GM18498 (cell line): ENCODE measurements around the gene AFMID.
A peak's percentile ranks its signal among the peaks of the same experiment; 100 is the strongest.

Experiments used
- ATAC-seq: cut with Tn5 transposase; IDR thresholded peaks from one replicate; pipeline ENCODE4 v1.9.1; 2021; ENCODE audit warnings: mild to moderate bottlenecking, moderate library complexity; ENCODE audit not compliant: unreplicated experiment

AFMID gene

DNA sequence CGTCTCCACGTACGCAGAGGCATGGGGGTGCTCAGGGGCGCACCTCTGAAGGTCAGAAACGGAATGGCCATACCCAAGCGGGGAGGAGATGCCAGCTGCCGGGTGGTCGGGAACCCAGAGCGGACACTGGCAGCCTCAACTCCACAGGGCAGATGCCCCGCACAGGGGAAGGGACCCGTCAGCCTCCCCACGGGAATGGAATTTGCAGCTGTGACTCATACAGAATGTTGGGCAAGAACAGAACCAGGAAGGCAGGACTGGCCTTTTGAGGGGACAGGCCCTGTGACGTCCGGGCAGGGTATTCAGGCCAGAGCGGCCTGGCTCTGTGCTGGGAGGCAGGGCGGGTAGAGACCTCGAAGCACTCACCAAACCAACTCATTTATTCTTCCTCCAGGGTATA is 7.8 kb upstream of the AFMID start:
- ATAC-seq: no peak

DNA sequence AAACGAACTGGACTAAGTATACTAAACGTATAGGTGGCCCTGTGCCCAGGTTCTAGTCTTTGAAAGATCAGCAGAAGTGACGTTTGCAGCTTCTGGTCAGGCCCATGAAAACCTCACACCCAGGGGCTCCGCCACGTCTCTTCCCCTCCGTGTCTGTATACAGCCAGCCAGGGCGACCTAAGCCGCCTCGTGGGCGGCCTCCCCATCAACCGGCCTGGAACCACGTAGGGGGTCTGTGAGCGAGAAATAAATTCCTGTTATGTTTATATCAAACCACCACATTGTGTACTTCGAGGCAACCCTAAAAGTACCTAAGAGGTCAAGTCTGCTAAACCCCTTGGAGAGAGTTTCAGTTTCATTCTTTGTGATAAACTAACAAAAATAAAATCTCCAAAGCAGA is 7.1 kb upstream of the AFMID start:
- ATAC-seq: no peak

DNA sequence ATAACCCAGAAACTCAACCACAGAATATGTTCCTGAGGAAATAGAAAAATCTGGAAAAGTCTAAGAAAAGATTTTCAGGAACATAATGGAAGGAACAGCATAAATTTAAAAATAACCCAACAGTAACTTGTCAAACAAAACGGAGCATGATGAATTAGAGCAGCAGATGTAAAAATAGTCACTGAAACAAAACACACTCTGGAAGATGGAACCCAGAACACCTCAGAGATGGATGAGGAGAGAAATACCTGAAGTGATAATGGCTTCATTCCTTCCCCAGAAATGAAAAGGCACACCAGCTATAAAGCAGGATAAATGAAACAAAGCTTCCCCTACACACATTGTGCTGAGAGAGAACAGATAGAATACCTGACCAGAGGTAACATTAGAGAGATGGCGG is 6.7 kb upstream of the AFMID start:
- ATAC-seq: no peak

DNA sequence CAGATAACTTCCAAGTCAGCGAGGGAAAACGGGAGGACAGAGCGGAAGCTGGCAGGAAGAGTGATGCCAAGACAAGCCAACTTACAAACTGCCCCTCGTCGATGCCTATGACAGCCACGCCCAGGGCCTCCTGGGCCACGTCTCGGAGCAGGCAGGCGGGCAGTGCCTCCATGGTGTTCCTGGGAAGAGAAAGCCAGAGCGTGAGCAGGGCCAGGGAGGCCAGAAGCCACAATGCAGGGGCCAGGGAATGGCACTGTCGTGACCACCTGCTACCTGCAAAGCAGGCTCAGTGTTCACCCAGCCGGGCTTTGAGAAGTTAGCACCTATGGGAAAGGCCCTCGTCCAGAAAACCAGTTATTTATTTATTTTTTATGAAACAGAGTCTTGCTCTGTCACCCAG is 4.7 kb upstream of the AFMID start:
- no peak for ATAC-seq

DNA sequence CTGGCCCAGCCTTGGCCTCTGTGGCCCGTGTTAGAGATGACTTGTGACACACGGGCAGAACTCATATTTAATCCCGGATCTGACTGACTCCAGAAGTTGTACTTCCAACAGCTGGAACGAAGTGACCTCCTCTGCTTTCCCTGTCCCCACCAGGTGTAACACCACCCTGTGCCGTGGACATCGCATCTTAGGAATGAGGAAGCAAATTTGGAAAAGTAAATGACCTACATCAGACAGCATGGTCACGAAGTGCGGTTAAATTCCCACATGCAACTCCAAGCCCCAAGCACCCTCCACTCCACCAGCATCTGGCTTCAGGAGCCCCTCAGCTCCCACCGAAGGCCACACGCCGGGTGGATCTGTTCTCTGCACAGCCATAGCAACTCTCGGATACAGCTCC is 3.2 kb upstream of the AFMID start:
- no peak for ATAC-seq

DNA sequence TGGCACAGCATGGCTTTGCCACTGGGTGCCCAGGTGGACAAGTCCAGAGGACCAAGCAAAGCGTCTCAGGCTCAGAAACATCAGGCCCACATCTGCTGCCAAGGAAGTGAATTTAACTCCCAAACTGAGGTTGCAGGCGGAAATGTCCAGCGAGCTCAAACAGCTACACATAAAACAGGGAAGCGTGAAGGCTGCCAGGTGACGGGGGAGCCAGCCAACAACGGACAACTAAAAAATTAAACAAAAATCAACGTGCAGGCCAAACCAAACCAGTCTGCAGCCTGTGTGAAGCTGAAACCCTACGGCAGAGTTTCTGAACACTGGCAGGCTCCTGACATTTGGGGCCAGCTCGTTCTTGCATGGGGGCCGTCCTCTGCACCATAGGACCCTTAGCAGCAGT is 2.8 kb upstream of the AFMID start:
- ATAC-seq: no peak

DNA sequence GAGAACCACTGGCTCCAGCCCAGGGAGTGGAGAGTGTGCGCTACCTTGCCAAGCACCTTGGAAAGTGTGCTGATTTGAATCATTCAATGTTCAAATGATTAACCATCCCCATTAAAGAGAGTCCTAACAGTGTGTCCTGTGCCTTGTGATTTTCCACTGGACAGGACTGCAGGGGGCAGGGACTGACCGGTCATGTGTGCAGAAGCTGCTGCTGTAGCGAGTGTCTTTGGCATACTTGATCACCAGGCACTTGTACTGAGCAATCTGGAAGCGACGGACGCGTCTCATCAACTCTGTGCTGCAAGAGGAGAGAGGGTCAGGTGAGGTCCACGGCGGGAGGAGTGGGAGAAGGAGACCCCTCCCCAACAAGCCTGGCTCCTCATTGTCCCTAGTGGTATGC is 2.3 kb upstream of the AFMID start:
- no peak for ATAC-seq

DNA sequence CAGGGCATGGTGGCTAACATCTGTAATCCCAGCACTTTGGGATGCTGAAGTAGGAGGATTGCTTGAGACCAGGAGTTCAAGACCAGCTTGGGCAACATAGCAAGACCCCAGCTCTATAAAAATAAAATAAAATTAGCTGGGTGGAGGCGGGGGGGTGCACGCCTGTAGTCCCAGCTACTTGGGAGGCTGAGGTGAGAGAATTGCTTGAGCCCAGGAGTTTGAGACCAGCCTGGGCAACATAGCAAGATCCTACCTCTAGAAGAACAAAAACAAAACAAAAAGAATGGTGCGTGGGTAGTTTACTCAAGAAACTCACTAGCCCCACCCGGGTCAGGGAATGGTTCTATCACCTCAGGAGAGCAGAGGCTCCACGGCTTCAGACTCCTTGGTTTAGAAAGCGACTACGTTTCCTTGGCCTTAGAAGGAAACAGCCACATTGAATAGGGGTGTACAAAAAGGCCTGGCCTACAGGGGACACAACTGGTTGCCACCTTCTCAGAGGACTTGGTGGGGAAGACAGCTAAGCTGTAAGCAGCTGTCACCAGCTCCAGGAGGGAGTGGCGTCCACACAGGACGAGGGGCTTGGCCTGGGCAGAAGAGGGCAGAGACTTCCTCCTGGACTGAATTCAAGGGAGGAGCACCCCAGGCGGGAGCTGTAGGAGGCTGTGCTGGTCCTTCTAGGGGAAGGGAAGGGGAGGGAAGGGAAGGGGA is 1.0 kb upstream of the AFMID start:
- ATAC-seq: no peak

DNA sequence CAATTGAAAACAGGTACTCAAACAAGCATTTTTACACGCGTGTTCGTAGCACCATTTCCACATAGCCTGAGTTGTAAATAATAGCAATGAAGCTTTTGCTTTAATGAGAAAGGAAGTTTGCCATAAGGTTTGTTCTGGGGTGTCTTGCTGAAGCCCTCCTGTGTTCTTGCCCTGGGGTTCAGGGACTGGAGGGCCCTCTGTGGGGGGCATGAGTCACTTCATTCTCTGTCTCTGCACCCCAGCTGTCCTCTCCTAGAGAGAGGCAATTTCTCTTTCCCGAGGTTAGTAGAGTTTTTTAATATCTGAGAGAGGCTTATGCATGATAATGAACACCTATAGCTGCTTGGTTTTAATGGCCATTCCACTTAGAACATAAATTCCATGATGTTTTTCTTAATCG is 9.6 kb downstream of the AFMID start:
- ATAC-seq: no peak

DNA sequence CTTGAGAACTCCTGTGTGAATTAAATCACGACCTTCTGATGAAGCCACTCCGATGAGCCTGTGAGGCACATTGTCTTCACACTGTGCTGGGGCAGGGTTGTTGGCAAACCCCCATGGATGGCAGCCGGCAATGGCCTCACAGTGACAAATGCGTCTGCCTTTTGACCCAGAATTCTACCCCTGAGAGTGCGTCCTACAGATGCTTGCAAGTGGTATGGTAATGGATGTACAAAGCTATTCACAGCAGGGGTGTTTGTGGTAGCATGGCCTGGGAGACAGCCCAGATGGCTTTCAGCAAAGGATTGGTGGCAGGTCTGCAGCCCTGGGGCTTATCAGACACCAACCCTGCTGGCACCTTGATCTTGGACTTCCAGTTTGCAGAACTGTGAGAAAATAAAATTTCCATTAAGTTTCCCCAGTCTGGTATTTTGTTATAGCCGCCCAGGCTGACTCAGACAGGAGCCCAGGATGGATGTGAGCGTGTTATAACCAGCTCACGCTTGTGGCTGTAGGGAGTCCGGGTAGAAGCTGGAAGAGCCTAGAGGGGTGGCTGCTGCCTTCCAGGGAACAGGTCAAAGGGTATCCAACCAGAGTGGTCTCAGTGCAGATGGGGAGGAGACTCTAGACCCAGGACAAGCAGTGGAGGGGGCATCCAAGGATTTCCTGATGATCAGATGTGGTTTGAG is 10.1 kb downstream of the AFMID start:
- no peak for ATAC-seq

DNA sequence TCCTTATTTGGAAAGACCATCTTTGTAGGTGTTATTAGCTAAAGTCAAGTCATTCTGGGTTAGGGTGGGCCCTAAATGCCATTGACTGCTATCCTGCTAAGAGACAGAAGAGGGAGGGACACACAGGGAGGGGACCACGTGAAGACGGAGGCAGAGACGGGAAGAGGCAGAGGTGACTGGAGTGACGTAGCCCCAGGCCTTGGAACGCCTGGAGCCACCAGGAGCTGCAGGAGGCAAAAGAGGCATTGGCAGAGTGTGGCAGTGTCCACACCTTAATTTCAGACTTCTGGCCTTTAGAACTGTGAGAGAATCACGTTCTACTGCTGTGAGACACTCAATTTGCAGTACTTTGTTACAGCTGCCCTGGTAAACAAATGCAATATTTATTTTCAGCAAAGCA is 13.3 kb downstream of the AFMID start:
- no peak for ATAC-seq

DNA sequence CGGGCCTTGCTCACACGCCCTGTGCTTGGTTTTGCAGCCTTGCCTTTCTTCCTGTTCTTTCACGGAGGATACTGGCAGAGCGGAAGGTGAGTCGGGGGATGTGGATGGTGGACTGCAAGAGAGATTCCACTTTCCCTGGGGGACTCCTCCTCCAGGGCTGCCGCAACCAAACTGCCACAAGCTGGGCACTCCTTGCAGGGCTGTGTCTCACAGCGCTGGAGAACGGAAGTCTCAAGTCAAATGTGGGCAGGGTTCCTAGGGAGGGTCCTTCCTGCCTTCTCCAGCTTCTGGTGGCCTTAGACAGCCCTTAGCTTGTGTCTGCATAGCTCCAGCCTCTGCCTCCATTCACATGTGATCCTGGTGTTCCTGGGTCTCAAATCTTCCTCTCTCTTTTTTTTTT is 15.5 kb downstream of the AFMID start:
- no peak for ATAC-seq

DNA sequence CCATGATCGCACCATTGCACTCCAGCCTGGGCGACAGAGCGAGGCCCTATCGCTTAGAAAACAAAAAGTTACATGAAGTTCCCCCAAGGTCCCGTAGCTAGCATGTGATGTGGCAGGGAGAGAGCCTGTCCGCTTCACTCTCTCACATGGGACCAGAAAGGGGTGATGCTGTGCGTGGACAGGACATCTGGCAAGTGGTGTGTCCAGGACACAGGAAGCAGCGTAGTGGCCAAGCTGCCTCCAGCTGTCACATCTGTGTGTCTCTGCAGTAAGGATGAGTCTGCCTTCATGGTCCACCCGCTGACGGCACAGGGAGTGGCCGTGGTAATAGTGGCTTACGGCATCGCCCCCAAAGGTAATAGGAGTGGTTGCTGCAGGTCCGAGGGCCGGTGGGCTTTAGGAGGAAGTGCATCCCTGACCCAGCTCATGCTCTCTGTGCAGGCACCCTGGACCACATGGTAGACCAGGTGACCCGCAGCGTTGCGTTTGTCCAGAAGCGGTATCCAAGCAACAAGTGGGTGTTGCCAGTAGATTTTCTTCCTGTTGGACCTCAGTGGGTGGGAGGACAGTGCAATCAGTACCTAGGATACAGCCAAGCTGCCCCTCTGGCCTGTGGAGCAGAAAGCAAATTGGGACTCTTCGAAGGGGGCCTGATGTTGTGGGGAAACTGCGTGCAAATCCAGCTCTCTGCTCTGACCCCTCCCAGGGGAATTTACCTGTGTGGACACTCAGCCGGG is 17.4 kb downstream of the AFMID start:
- no peak for ATAC-seq

DNA sequence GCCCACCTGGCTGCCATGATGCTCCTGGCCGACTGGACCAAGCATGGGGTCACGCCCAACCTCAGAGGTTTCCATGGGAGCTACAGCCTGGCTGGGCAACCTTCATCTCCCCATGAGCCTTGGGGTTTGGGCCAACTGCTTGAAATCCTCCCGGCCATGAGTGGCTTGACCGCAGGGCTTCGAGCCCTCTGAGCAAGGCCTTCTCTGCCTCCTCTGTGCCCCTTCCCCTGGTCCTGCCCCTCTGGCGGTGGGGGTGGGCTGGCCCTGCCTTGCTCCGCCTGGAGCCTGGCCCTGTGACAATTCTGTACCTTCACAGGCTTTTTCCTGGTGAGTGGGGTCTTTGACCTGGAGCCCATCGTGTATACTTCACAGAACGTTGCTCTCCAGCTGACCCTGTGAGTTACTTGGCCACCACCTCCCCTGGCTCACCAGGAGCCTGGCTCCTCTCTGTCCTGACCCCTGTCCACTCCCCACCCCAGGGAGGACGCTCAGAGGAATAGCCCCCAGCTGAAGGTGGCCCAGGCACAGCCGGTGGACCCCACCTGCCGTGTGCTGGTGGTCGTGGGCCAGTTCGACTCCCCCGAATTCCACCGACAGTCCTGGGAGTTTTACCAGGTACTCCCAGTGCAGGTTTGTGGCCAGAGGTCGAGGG is 18.1 kb downstream of the AFMID start:
- no peak for ATAC-seq

DNA sequence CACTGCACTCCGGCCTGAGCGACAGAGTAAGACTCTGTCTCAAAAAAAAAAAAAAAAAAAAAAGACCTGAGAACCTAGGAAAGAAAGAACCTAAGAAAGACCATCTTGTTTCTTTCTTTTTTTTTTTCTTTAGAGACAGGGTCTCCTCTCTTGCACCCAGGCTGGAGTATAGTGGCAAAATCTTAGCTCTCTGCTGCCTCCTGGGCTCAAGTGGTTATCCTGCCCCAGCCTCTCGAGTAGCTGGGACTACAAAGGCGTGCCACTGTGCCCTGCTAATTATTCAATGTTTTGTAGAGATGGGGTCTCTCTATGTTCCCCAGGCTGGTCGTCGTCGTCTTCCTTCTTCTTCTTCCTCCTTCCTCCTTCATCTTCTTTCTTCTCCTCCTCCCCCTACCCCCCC is 19.1 kb downstream of the AFMID start:
- no peak for ATAC-seq

DNA sequence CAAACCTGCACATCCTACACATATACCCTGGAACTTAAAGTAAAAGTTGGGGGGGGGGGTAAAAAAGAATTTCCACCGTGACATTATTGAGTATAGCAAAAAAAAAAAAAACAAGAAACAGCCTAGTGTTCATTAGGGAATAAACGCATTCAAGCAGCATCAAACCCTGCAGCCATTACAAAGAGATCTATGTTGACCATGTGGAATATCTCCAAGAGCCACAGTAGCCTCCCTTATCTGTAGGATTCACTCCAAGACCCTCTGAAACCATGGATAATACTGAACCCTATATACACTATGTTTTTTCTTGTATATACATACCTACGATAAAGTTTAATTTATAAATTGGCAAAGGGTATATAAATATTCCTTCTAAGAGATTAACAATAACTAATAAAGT is 21.3 kb downstream of the AFMID start:
- no peak for ATAC-seq

DNA sequence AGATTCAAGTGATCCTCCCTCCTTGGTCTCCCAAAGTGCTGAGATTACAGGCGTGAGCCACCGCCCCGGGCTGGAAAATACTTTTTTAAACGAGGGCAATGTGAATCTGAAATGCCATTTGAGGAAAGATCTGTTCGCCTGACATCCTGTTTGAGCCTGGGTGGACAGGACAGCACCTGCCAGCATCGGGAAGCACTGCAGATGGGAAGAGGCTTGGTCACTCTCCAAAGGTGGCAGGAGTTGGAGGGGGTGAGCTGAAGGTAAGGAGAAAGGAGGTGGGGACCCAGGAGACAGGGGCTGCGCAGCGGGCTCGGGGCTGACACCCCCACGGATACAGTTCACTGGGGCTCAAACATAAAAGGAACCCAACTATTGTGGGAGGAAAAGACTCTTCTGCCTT is 22.9 kb downstream of the AFMID start:
- ATAC-seq: no peak

DNA sequence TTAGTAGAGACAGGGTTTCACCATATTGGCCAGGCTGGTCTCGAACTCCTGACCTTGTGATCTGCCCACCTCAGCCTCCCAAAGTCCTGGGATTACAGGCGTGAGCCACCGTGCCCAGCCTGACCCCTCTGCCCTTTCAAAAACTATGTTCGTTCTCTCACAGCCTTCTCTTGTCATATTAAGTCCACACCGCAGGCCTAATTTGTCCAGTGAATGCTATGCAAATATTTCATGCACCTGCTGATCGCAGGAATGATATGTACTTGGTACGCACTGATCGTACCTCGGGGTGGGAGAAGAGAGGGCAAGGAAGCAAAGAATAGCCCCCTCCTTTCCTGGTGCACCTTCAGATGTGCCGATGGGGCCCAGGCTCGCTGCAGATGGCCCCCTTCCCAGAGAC is 23.9 kb downstream of the AFMID start:
- no peak for ATAC-seq

DNA sequence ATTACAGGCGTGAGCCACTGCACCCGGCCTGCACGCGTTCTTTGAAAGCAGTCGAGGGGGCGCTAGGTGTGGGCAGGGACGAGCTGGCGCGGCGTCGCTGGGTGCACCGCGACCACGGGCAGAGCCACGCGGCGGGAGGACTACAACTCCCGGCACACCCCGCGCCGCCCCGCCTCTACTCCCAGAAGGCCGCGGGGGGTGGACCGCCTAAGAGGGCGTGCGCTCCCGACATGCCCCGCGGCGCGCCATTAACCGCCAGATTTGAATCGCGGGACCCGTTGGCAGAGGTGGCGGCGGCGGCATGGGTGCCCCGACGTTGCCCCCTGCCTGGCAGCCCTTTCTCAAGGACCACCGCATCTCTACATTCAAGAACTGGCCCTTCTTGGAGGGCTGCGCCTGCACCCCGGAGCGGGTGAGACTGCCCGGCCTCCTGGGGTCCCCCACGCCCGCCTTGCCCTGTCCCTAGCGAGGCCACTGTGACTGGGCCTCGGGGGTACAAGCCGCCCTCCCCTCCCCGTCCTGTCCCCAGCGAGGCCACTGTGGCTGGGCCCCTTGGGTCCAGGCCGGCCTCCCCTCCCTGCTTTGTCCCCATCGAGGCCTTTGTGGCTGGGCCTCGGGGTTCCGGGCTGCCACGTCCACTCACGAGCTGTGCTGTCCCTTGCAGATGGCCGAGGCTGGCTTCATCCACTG is 27.0 kb downstream of the AFMID start, which contains the start of gene BIRC5:
BIRC5 (plus strand) TSS at position 238 of the 690 bp plus-strand sequence; CDS start at position 302, 64 bp downstream.
- peak; percentile 89 for ATAC-seq

DNA sequence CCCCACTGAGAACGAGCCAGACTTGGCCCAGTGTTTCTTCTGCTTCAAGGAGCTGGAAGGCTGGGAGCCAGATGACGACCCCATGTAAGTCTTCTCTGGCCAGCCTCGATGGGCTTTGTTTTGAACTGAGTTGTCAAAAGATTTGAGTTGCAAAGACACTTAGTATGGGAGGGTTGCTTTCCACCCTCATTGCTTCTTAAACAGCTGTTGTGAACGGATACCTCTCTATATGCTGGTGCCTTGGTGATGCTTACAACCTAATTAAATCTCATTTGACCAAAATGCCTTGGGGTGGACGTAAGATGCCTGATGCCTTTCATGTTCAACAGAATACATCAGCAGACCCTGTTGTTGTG is 27.5 kb downstream of the AFMID start:
- ATAC-seq: no peak
